DND-41 (cell line): ENCODE results near the gene CD82.

ENCODE experiments used
- CTCF ChIP-seq: IDR thresholded peaks from 2 replicates; pipeline ENCODE4 v1.5.1; 2012; ENCODE audit warnings: borderline replicate concordance, low read length, moderate library complexity, mild to moderate bottlenecking; ENCODE audit not compliant: poor library complexity, severe bottlenecking; ENCODE audit errors: extremely low read depth
- EZH2 ChIP-seq: IDR thresholded peaks from 3 replicates; pipeline ENCODE4 v1.6.1; 2012; ENCODE audit warnings: borderline replicate concordance, low read depth, mild to moderate bottlenecking, moderate library complexity, low read length, inconsistent platforms; ENCODE audit not compliant: severe bottlenecking

GRCh38 chr11:44578279-44578678 is 12.8 kb downstream of the CD82 start:
- TF ChIP-seq CTCF (no peak), EZH2 (no peak)
